B cell (primary cell): ENCODE results near the gene DUSP5. TPM values are rescaled to one million over a fixed set of nuclear protein-coding genes. Genes with fewer than 3 reads are reported as not detected.

ENCODE experiments used
- ATAC-seq: fragments of 200-7000 bp; cut with Tn5 transposase; one replicate; pipeline ENCODE4 v1.10.0; 2021; ENCODE audit warnings: low read depth, mild to moderate bottlenecking, moderate number of reproducible peaks, moderate library complexity
- CTCF ChIA-PET: fragments of 350-600 bp; sonication (Branson Sonifier 250); formaldehyde crosslinking; loops from one replicate; lab custom pipeline; 2021; ENCODE audit warnings: antibody characterized with exemption, inconsistent platforms; lab: Charles Lee
- POLR2A ChIA-PET: fragments of 350-600 bp; sonication (Branson Sonifier 250); formaldehyde crosslinking; loops from one replicate; lab custom pipeline; 2021; ENCODE audit warnings: antibody characterized with exemption; lab: Charles Lee
- DNase-seq: peaks from one replicate; pipeline ENCODE4 v3.0.0; 2013
- H2AFZ ChIP-seq: 2 replicates; pipeline ENCODE4 v1.6.1; 2012; ENCODE audit warnings: mild to moderate bottlenecking, low read depth, low read length; ENCODE audit not compliant: insufficient read depth, poor library complexity, severe bottlenecking
- H3K27ac ChIP-seq, 2 donors: 1 replicate in 1 of 2; 2 replicates in 1 of 2; pipeline ENCODE4 v1.5.1; 2012 to 2013; ENCODE audit warnings: low read length in 2 of 2, mild to moderate bottlenecking in 2 of 2, moderate library complexity in 1 of 2
- H3K27me3 ChIP-seq, 4 experiments: fragments of 200-600 bp in 1 of 4; sonication (generic) in 1 of 4; replicated peaks in 1 of 4; 1 replicate in 2 of 4; 2 replicates in 2 of 4; pipeline versions ENCODE4 v1.6.1 to v1.7.0; 2013 to 2016; ENCODE audit warnings: low read length in 3 of 4, mild to moderate bottlenecking in 2 of 4, mixed read lengths in 1 of 4, moderate library complexity in 1 of 4; ENCODE audit not compliant: insufficient read depth in 4 of 4, control insufficient read depth in 3 of 4; ENCODE audit errors: control extremely low read depth in 1 of 4
- H3K36me3 ChIP-seq, 2 experiments: replicated peaks in 1 of 2; 1 replicate in 1 of 2; 2 replicates in 1 of 2; pipeline versions ENCODE4 v1.6.1 to v1.7.1; 2013; ENCODE audit warnings: low read length in 1 of 2; ENCODE audit not compliant: insufficient read depth in 2 of 2, control insufficient read depth in 1 of 2; ENCODE audit errors: control extremely low read depth in 1 of 2, extremely low read depth in 1 of 2
- H3K4me1 ChIP-seq, 2 donors: fragments of 200-600 bp in 1 of 2; sonication (generic) in 1 of 2; 1 replicate in 1 of 2; 2 replicates in 1 of 2; pipeline versions ENCODE4 v1.5.1 to v1.6.1; 2013 to 2017; ENCODE audit warnings: low read length in 2 of 2; ENCODE audit not compliant: control insufficient read depth in 2 of 2, insufficient read depth in 2 of 2
- H3K4me2 ChIP-seq: replicated peaks from 2 replicates; pipeline ENCODE3; 2012; ENCODE audit warnings: mild to moderate bottlenecking, low read depth, low read length; ENCODE audit not compliant: poor library complexity, severe bottlenecking
- H3K4me3 ChIP-seq, 5 experiments: fragments of 200-600 bp in 1 of 5; sonication (generic) in 1 of 5; 1 replicate in 3 of 5; 2 replicates in 2 of 5; pipeline versions ENCODE4 v1.5.1 to v1.7.0; 2011 to 2016; ENCODE audit warnings: low read length in 4 of 5, mild to moderate bottlenecking in 4 of 5, low read depth in 2 of 5, control low read depth in 1 of 5, moderate library complexity in 1 of 5; ENCODE audit not compliant: insufficient read depth in 1 of 5; ENCODE audit errors: control extremely low read depth in 1 of 5, extremely low read depth in 1 of 5
- H3K79me2 ChIP-seq: fragments of 200-600 bp; sonication (generic); one replicate; pipeline ENCODE4 v1.6.0; 2016; ENCODE audit warnings: low read length; ENCODE audit not compliant: control insufficient read depth, insufficient read depth
- H3K9ac ChIP-seq: fragments of 200-600 bp; sonication (generic); 2 replicates; pipeline ENCODE4 v1.6.1; 2017; ENCODE audit warnings: mild to moderate bottlenecking, low read length, moderate library complexity
- H3K9me3 ChIP-seq, 3 donors: one replicate each; pipeline versions ENCODE4 v1.6.1 to v1.7.1; 2013; ENCODE audit warnings: low read length in 2 of 3; ENCODE audit not compliant: control insufficient read depth in 2 of 3, insufficient read depth in 1 of 3; ENCODE audit errors: control extremely low read depth in 1 of 3
- H4K20me1 ChIP-seq: 2 replicates; pipeline ENCODE4 v1.6.0; 2012; ENCODE audit warnings: mild to moderate bottlenecking, low read length; ENCODE audit not compliant: insufficient read depth, control insufficient read depth, poor library complexity, severe bottlenecking
- H3K27ac Mint-ChIP-seq: one replicate; pipeline ENCODE4 v1.8.0; 2021; ENCODE audit warnings: mixed read lengths
- H3K27me3 Mint-ChIP-seq: one replicate; pipeline ENCODE4 v1.8.0; 2021; ENCODE audit warnings: mixed read lengths
- H3K4me1 Mint-ChIP-seq: one replicate; pipeline ENCODE4 v1.8.0; 2021; ENCODE audit warnings: mixed read lengths
- H3K4me3 Mint-ChIP-seq: one replicate; pipeline ENCODE4 v1.8.0; 2021; ENCODE audit warnings: mixed read lengths
- H3K9me3 Mint-ChIP-seq: one replicate; pipeline ENCODE4 v1.8.0; 2022; ENCODE audit warnings: mixed read lengths; ENCODE audit not compliant: insufficient read depth
- CTCF ChIP-seq: fragments of 200-600 bp; IDR thresholded peaks from one replicate; pipeline ENCODE4 v1.8.0; 2022; ENCODE audit warnings: antibody characterized with exemption, mild to moderate bottlenecking
- EZH2 ChIP-seq: IDR thresholded peaks from 2 replicates; pipeline ENCODE4 v1.6.1; 2012; ENCODE audit warnings: borderline replicate concordance, low read depth, mild to moderate bottlenecking, moderate library complexity, low read length; ENCODE audit not compliant: insufficient read depth, poor library complexity, severe bottlenecking
- WGBS: methylation state at CpG from one replicate; pipeline ENCODE4 v1.1.5; 2013; ENCODE audit warnings: missing lambda C conversion rate; ENCODE audit not compliant: insufficient coverage; 5-methylcytosine and 5-hydroxymethylcytosine counted together
- intact Hi-C: fragments of 100-400 bp; cut with micrococcal nuclease; formaldehyde crosslinking; loops from one replicate; pipeline ENCODE4 v1.10.0; 2022
- polyA plus RNA-seq: library from polyadenylated mRNA; depleted of rRNA; stranded (reverse); fragments of >200 nt; gene quantifications from 2 replicates; pipeline ENCODE4 v1.2.3, GENCODE V29; 2012
- total RNA-seq, 2 donors: library from RNA; stranded (reverse); fragments of 120-200 nt in 1 of 2; gene quantifications; 1 replicate in 1 of 2; 2 replicates in 1 of 2; pipeline versions ENCODE4 v1.2.3 to v1.2.4, GENCODE V29; 2013 to 2022

Gene DUSP5
- total and polyA plus RNA-seq, 2 donors (not counting 1 experiment from before 2014, with no cell fraction given), result 10.0 to 71.0 TPM

GRCh38 chr10:110491346-110491745, 6.4 kb upstream of the DUSP5 start:
- Histone ChIP-seq H3K4me3 (no peak overlapping the region), H3K9ac (no peak overlapping the region), H3K4me1 (peaks cover 17 to 22% of the 10 kb centered on the region in 2 donors), H3K4me2 (no peak overlapping the region), H4K20me1 (no peaks in the 10 kb centered on the region), H2AFZ (no peak overlapping the region), H3K9me3 (no peaks in the 10 kb centered on the region), H3K36me3 (no peaks in the 10 kb centered on the region), H3K27me3 (peaks cover 0 to 17% (median 6%) of the 10 kb centered on the region in 4 experiments), H3K79me2 (no peaks in the 10 kb centered on the region), H3K27ac (no peak overlapping the region)
- CTCF ChIA-PET, result interaction anchor here (1.0 to 1.7 kb wide), 5 partner anchors 10 to 186 kb away, joined by 3 to 7 read pairs (median 4); partner anchors contain the start of gene SMNDC1
- Mint-ChIP-seq H3K9me3 (no peaks in the 10 kb centered on the region), H3K4me3 (no peak overlapping the region), H3K4me1 (peaks cover 25% of the 10 kb centered on the region), H3K27ac (no peak overlapping the region), H3K27me3 (peaks cover 37% of the 10 kb centered on the region)
- ATAC-seq (no peak), DNase-seq (no peak)
- TF ChIP-seq EZH2 (no peak), CTCF (no peak)
- intact Hi-C loops, result no loop called here
- POLR2A ChIA-PET, result no interaction called here
- 100% methylated on average over 1 of the region's 2 CpGs for WGBS

- ChIA-PET POLR2A (interaction anchor here (0.6 kb wide), 1 partner anchor 22 kb away, joined by 8 read pairs; no protein-coding TSS in a partner anchor), CTCF (interaction anchor here (0.9 to 1.7 kb wide), 9 partner anchors 9 to 214 kb away, joined by 3 to 7 read pairs (median 3); partner anchors contain the start of gene SMNDC1)
- Mint-ChIP-seq H3K4me1 (peaks cover 34% of the 10 kb centered on the region), H3K9me3 (no peaks in the 10 kb centered on the region), H3K4me3 (no peak overlapping the region), H3K27me3 (peaks cover 33% of the 10 kb centered on the region), H3K27ac (no peak overlapping the region)
- Histone ChIP-seq H3K27me3 (peaks cover 0 to 14% (median 6%) of the 10 kb centered on the region in 4 experiments), H3K9ac (no peak overlapping the region), H3K4me3 (no peak overlapping the region), H3K79me2 (no peaks in the 10 kb centered on the region), H4K20me1 (no peaks in the 10 kb centered on the region), H3K4me1 (peaks cover 24 to 31% of the 10 kb centered on the region in 2 donors), H3K9me3 (no peaks in the 10 kb centered on the region), H3K4me2 (no peak overlapping the region), H3K36me3 (no peaks in the 10 kb centered on the region), H3K27ac (no peak overlapping the region), H2AFZ (no peak overlapping the region)
- peak; percentile 40 for ATAC-seq
- TF ChIP-seq EZH2, result no peak
- no peak for TF ChIP-seq CTCF
- no CpG with 5 or more reads among the region's 5 CpGs for WGBS
- peak; percentile 52 for DNase-seq
- intact Hi-C loops, result no loop called here
These were observed 5.5 kb upstream of the DUSP5 start for GRCh38 chr10:110492069-110492822.
